ENCODE results near the gene PREX1. TPM values are rescaled to one million over a fixed set of nuclear protein-coding genes. Genes with fewer than 3 reads are reported as not detected.

The PREX1 gene
- total RNA-seq, 4 donors from 2014 or later = 29.5 to 121 (median 40.9) TPM

DNA sequence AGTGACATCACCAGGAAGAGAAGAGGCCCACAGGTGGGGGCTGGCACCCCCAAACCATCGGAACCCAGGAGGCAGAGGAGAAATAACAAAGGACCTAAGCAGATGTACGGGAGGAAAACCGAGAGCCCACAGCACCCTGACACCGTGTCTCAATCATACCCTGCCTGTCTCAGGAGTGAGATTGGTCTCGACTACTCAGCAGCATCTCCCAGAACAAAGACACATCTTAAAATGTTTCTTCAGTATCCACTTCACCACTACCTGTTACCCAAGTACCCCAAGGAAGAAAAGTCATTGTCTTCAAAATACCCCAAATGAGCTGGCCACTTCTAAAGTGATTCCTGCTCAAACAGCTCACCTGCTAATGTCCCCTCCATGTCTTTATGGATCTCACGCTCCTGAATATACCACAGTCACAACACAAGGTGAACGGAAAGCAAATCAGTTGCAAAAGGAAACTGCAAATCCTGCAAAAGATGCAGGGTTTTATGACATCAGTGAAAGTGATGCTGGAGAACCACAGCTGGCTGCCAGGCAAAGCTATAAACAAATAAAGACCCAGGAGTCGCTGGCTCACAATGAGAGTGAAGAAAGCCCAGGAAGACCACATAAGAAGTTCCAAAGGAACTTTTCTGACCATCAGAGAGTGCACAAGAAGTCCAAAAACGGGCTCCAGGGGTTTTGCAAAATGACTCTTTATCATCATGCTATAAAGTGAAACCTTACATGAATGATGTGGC, 44.1 kb downstream of the PREX1 start:
- ATAC-seq (ENCODE audit: low FRiP score) (no peak), DNase-seq (ENCODE audit: low spot score) (no peak)
- TF ChIP-seq, protein P1, sequence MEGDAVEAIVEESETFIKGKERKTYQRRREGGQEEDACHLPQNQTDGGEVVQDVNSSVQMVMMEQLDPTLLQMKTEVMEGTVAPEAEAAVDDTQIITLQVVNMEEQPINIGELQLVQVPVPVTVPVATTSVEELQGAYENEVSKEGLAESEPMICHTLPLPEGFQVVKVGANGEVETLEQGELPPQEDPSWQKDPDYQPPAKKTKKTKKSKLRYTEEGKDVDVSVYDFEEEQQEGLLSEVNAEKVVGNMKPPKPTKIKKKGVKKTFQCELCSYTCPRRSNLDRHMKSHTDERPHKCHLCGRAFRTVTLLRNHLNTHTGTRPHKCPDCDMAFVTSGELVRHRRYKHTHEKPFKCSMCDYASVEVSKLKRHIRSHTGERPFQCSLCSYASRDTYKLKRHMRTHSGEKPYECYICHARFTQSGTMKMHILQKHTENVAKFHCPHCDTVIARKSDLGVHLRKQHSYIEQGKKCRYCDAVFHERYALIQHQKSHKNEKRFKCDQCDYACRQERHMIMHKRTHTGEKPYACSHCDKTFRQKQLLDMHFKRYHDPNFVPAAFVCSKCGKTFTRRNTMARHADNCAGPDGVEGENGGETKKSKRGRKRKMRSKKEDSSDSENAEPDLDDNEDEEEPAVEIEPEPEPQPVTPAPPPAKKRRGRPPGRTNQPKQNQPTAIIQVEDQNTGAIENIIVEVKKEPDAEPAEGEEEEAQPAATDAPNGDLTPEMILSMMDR (IDR thresholded peaks at IDR 0.05) = no peak

DNA sequence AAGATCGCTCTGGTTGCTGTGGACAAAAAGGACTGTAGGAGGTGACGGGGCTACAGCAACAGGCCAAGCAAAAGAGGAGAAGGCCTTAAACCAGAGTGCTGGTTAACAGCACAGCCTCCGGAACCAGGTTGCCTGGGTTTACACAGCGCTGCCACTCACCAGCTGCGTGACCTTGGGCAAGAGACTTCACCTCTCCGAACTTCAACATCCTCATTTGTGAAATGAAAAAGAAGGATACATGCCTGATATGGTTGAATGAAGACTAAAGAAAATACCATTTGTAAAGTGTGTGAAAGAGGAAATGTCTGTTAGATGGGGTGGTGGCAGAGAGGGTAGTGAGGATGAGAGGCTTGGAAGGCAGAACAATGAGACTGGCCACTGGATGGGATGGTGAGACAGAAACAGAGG, 44.9 kb downstream of the PREX1 start:
- TF ChIP-seq, protein P1 (IDR thresholded peaks at IDR 0.05) = no peak
- ATAC-seq (ENCODE audit: low FRiP score) = no peak
- DNase-seq (ENCODE audit: low spot score) = no peak

DNA sequence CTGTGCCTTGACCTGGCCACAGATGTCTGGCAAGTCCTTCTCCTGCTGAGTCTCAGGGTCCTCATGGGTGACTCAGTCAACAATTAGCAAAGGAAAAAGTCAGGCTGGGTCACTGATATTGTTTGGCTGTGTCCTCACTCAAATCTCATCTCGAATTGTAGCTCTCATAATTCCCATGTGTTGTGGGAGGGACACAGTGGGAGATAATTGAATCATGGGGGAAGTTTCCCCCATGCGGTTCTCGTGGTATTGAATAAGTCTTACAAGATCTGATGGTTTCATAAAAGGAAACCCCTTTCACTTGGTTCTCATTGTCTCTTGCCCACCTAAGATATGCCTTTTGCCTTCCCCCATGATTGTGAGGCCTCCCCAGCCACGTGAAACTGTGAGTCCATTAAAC, 45.7 kb downstream of the PREX1 start:
- DNase-seq (ENCODE audit: low spot score) = no peak
- ATAC-seq (ENCODE audit: low FRiP score) = no peak
- TF ChIP-seq, protein P1 (IDR thresholded peaks at IDR 0.05) = no peak

DNA sequence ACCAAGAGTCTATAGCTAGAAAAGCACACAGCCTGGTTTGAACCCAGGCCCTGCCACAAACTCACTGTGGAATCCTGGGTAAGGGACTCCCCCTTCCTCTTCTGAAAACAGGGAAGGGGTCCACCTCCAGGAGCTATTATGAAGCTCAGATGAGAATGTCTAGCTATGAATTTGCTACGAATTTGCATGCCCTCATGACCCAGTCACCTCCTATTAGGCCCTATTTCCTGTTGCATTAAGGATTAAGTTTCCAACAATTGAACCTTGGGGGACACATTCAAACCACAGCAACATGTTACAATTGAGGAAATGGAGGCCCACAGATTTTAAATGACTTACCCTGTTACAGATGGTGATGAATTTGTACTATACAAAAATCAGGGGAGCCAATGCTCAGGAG, 46.2 kb downstream of the PREX1 start:
- TF ChIP-seq, protein P1 (IDR thresholded peaks at IDR 0.05) = no peak
- ATAC-seq (ENCODE audit: low FRiP score) (no peak), DNase-seq (ENCODE audit: low spot score) (no peak)

DNA sequence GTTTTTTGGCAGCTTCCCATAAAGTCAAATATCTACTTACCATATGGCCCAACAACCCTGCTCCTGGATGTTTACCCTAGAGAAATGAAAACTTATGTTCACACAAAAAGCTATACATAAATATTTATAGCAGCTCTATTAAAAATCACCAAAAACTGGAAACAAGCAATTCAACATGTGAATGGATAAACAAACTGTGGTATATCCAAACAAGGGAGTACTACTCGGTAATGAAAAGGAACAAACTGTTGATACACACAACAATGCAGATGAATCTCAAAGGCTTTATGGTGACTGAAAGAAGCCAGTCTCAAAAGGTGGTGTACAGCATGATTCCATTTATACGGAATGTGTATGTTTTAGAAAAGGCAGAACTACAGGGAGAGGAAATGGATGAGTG, 48.4 kb downstream of the PREX1 start:
- DNase-seq (ENCODE audit: low spot score) (no peak), ATAC-seq (ENCODE audit: low FRiP score) (no peak)
- TF ChIP-seq, protein P1 (IDR thresholded peaks at IDR 0.05) = no peak

DNA sequence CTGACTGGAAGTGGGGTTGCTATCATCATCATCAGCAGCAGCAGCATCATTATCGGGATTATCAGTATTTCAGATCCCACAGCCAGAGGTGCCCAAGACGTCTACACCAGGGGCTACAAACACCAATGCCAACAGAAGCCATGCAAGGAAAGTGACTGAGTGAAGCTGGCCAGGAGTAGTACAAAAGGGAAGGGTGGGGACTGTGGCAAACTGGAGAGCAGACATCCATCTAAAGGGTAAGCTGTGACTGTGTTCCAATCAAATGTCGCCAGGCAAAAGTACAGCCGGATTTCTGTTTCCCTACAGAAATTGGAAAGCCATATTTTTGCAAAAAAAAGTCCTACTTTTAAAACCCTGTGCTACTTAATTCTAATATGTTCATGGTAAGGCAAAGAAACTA, 50.0 kb downstream of the PREX1 start:
- TF ChIP-seq, protein P1 (IDR thresholded peaks at IDR 0.05) = no peak
- DNase-seq (ENCODE audit: low spot score) = no peak
- ATAC-seq (ENCODE audit: low FRiP score) = no peak

DNA sequence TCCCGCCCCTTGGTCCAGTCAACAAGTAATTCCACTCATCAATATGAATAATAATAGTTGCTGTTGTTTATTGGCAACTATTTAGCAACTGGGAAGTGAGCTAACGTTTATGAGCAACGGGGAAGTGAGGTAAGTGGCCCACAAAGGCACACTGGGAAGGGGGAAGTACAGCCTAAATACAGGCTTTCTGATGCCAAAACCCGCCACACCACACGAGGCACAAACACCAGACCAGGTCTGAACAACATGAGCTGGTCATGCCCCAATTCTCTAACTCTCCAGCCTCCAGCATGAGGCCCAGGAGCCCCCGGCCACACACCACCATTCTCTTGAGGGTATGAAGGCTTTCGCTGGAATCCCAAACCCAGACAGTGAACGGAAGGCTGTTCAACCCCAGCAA, 50.8 kb downstream of the PREX1 start:
- DNase-seq (ENCODE audit: low spot score) (no peak), ATAC-seq (ENCODE audit: low FRiP score) (no peak)
- TF ChIP-seq, protein P1 (IDR thresholded peaks at IDR 0.05) = no peak
